Tibial nerve (tissue), 4 donors: ENCODE measurements around the gene TMPRSS11B. TPM values are rescaled to one million over a fixed set of nuclear protein-coding genes. Genes with fewer than 3 reads are reported as not detected.

Experiments used
- DNase-seq, 2 donors: peaks; one replicate each; pipeline ENCODE4 v3.0.0-alpha.2; 2019; ENCODE audit warnings: low spot score in 2 of 2
- H3K27ac ChIP-seq, 4 donors: fragments of 200-600 bp; sonication (generic) in 3 of 4; one replicate each; pipeline ENCODE4 v1.5.1; 2017 to 2019; ENCODE audit warnings: mild to moderate bottlenecking in 1 of 4
- H3K27me3 ChIP-seq, 2 donors: fragments of 200-600 bp; sonication (generic) in 1 of 2; one replicate each; pipeline versions ENCODE4 v1.5.1 to v1.6.0; 2017 to 2019
- H3K36me3 ChIP-seq, 3 donors: fragments of 200-600 bp; sonication (generic); one replicate each; pipeline ENCODE4 v1.5.1; 2018 to 2019
- H3K4me1 ChIP-seq, 4 donors: fragments of 200-600 bp; sonication (generic) in 3 of 4; one replicate each; pipeline ENCODE4 v1.5.1; 2017 to 2019
- H3K4me3 ChIP-seq, 4 donors: fragments of 200-600 bp; sonication (generic) in 3 of 4; one replicate each; pipeline ENCODE4 v1.5.1; 2017 to 2019; ENCODE audit warnings: mild to moderate bottlenecking in 1 of 4, moderate library complexity in 1 of 4
- H3K9me3 ChIP-seq, 4 donors: fragments of 200-600 bp; sonication (generic) in 3 of 4; one replicate each; pipeline ENCODE4 v1.5.1; 2017 to 2019
- EP300 ChIP-seq, 2 donors: sonication (generic); formaldehyde crosslinking; IDR thresholded peaks; one replicate each; pipeline ENCODE4 v1.6.1; 2017; ENCODE audit warnings: antibody characterized with exemption in 2 of 2, mild to moderate bottlenecking in 1 of 2
- POLR2A ChIP-seq, 2 donors: fragments of 450-650 bp; IDR thresholded peaks; one replicate each; pipeline ENCODE4 v1.6.1; 2017; ENCODE audit warnings: antibody characterized with exemption in 2 of 2, mild to moderate bottlenecking in 2 of 2, moderate library complexity in 2 of 2
- WGBS, 2 donors: methylation state at CpG; one replicate each; pipeline ENCODE4 v1.1.5; 2018; 5-methylcytosine and 5-hydroxymethylcytosine counted together
- total RNA-seq, 4 donors: library from RNA; depleted of rRNA; stranded (reverse); fragments of >200 nt; gene quantifications; one replicate each; pipeline ENCODE4 v1.1.0, GENCODE V29; 2016
- TF ChIP-seq, protein P1 (sequence below), 5 experiments: fragments of 200-600 bp in 3 of 5; fragments of 450-650 bp in 2 of 5; sonication (generic) in 3 of 5; IDR thresholded peaks; one replicate each; pipeline ENCODE4 v1.5.1; 2016 to 2019; ENCODE audit warnings: antibody characterized with exemption in 5 of 5, mild to moderate bottlenecking in 3 of 5, moderate library complexity in 2 of 5

Gene TMPRSS11B
- total RNA-seq, 4 donors from 2014 or later = not detected

DNA sequence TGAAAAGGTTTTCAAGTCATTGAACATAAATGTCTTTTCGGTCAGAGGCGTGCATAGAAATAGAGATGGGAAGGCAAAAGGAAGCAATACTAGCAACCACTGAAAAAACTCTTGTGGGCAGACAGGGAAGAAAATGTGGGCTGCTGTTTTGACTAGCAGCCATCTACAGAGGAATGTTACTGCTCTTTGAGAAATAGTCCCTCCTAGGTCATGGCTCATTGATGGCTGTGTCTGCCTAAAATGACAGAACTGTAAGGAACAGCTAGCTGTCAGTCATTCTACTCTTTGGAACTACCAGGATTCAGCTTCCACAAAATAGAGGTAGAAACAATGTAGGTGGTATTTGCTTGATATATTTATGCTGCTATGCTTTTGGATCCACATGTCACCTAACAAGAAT is 26.9 kb upstream of the TMPRSS11B start:
- peak overlapping the region in 1 of 4 donors; percentile 41 for H3K4me3 ChIP-seq
- WGBS, 2 donors = 28 to 30% methylated on average over 2 of the region's 2 CpGs
- H3K27me3 ChIP-seq = no peaks in the 10 kb centered on the region
- H3K4me1 ChIP-seq = peaks cover 0 to 7% (median 0%) of the 10 kb centered on the region in 4 donors
- H3K27ac ChIP-seq = no peak overlapping the region
- TF ChIP-seq EP300 (IDR thresholded peaks at IDR 0.05) (no peak), POLR2A (IDR thresholded peaks at IDR 0.05) (no peak)
- TF ChIP-seq, protein P1, sequence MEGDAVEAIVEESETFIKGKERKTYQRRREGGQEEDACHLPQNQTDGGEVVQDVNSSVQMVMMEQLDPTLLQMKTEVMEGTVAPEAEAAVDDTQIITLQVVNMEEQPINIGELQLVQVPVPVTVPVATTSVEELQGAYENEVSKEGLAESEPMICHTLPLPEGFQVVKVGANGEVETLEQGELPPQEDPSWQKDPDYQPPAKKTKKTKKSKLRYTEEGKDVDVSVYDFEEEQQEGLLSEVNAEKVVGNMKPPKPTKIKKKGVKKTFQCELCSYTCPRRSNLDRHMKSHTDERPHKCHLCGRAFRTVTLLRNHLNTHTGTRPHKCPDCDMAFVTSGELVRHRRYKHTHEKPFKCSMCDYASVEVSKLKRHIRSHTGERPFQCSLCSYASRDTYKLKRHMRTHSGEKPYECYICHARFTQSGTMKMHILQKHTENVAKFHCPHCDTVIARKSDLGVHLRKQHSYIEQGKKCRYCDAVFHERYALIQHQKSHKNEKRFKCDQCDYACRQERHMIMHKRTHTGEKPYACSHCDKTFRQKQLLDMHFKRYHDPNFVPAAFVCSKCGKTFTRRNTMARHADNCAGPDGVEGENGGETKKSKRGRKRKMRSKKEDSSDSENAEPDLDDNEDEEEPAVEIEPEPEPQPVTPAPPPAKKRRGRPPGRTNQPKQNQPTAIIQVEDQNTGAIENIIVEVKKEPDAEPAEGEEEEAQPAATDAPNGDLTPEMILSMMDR (IDR thresholded peaks at IDR 0.05) = no peak
- DNase-seq = no peak
- H3K36me3 ChIP-seq = no peaks in the 10 kb centered on the region
- H3K9me3 ChIP-seq = no peaks in the 10 kb centered on the region

DNA sequence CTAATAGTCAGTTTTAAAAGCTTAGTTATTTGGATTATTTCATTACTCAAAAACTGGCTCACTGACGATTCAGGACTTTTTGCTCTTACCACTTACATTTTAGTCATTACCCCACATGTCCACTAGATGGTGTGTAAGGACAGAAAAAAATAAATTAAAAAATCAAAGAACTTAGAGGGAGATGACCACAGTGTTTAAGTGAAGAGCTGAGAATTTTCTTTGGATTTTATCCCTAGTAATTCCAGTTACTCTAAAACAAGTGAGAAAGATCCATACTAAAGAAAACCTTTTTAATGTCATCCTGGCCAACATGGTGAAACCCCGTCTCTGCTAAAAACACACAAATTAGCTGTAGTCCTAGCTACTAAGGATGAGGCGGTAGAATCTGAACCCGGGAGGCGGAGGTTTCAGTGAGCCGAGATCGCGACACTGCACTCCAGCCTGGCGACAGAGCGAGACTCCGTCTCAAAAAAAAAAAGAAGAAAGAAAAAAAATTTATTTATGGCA is 26.4 kb upstream of the TMPRSS11B start:
- Histone ChIP-seq H3K27me3 (no peaks in the 10 kb centered on the region), H3K4me1 (peaks cover 0 to 7% (median 0%) of the 10 kb centered on the region in 4 donors), H3K4me3 (peak overlapping the region in 1 of 4 donors; percentile 41), H3K36me3 (no peaks in the 10 kb centered on the region), H3K27ac (no peak overlapping the region), H3K9me3 (no peaks in the 10 kb centered on the region)
- WGBS, 2 donors = 12 to 13% methylated on average over 11 of the region's 11 CpGs
- TF ChIP-seq, protein P1 (IDR thresholded peaks at IDR 0.05) = peak; percentile 63 to 74 (median 68)
- TF ChIP-seq EP300 (IDR thresholded peaks at IDR 0.05) = no peak
- peak in 1 of 2 donors; percentile 12 for DNase-seq

DNA sequence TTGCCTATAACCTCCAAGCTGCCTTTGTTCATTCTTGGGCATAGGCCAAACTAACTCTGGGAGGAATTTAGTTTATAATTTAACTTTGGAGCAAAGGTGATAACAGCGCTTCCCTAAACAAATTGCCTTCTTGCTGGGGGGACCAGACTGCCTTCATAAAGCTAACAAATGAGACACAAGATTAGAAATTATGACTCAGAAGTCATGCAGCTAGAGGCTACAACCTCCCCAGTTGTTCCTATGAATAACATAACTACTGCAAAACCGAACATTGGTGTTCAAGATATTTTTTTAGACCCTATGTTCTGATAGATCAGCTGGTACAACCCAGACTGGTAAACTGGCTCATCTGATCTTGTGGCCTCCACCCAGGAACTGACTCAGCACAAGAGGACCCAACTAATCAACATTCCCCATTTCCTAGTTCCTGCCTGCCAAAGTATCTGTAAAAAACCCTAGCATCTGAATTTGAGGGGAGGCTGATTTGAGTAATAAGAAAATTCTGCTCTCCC is 22.0 kb upstream of the TMPRSS11B start:
- H3K27me3 ChIP-seq = no peaks in the 10 kb centered on the region
- H3K27ac ChIP-seq = no peak overlapping the region
- DNase-seq = no peak
- TF ChIP-seq POLR2A (IDR thresholded peaks at IDR 0.05) (no peak), EP300 (IDR thresholded peaks at IDR 0.05) (no peak)
- TF ChIP-seq, protein P1 (IDR thresholded peaks at IDR 0.05) = no peak
- 29 to 50% methylated on average over 2 of the region's 2 CpGs for WGBS, 2 donors
- H3K4me3 ChIP-seq = no peak overlapping the region
- H3K36me3 ChIP-seq = no peaks in the 10 kb centered on the region
- H3K9me3 ChIP-seq = no peaks in the 10 kb centered on the region
- peaks cover 0 to 4% (median 0%) of the 10 kb centered on the region in 4 donors for H3K4me1 ChIP-seq

DNA sequence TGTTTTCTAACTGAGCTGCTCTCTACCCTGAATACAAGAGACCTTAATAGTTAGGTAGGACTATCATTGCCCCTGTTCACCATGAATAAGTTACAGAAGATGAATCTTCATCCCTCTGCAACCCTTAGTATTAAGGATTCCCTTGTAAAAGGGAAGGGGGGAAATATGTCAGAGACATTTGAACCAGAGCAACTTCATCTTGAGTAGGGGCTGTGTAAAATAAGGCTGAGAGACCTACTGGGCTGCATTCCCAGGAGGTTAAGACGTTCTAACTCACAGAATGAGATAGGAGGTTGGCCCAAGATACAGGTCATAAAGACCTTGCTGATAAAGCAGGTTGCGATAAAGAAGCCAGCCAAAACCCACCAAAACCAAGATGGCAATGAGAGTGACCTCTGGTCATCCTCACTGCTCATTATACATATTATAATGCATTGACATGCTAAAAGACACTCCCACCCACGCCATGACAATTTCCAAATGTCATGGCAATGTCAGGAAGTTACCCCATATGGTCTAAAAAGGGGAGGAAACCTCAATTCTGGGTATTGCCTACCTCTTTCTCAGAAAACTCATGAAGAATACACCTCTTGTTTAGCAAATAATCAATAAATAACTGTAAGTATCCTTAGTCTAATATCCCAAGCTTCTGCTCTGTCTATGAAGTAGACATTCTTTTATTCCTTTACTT is 19.5 kb upstream of the TMPRSS11B start:
- H3K27me3 ChIP-seq = no peaks in the 10 kb centered on the region
- H3K27ac ChIP-seq = no peak overlapping the region
- DNase-seq = no peak
- H3K9me3 ChIP-seq = no peaks in the 10 kb centered on the region
- H3K36me3 ChIP-seq = no peaks in the 10 kb centered on the region
- no peaks in the 10 kb centered on the region for H3K4me1 ChIP-seq
- TF ChIP-seq EP300 (IDR thresholded peaks at IDR 0.05) = no peak
- TF ChIP-seq, protein P1 (IDR thresholded peaks at IDR 0.05) = no peak
- no peak for TF ChIP-seq POLR2A (IDR thresholded peaks at IDR 0.05)
- 67 to 71% methylated on average over 3 of the region's 3 CpGs for WGBS, 2 donors
- H3K4me3 ChIP-seq = no peak overlapping the region

DNA sequence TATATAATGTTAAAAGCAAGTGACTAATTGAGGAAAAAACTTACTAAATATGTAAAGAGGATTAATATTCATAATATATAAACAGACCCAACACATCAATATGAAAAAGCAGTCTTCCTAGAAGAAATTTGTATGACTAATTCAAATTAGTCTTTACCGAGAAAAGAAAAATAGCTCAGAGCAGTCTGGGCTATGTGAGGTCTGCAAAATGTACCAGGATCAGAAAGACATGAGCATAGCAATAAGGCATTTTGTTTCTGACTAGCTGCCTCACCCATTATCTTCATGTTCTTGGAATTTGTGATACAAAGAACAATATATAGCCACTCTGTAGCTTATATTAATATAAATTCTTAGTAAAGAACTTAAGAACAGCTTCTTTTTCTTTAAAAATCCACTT is 13.7 kb upstream of the TMPRSS11B start:
- 47 to 61% methylated on average over 1 of the region's 1 CpG for WGBS, 2 donors
- no peaks in the 10 kb centered on the region for H3K4me1 ChIP-seq
- H3K9me3 ChIP-seq = no peaks in the 10 kb centered on the region
- no peak overlapping the region for H3K27ac ChIP-seq
- no peak overlapping the region for H3K4me3 ChIP-seq
- no peak for DNase-seq
- no peaks in the 10 kb centered on the region for H3K27me3 ChIP-seq
- TF ChIP-seq POLR2A (IDR thresholded peaks at IDR 0.05) = no peak
- no peak for TF ChIP-seq EP300 (IDR thresholded peaks at IDR 0.05)
- TF ChIP-seq, protein P1 (IDR thresholded peaks at IDR 0.05) = no peak
- H3K36me3 ChIP-seq = no peaks in the 10 kb centered on the region
